Body of pancreas (tissue), 4 donors: ENCODE measurements around the gene GORASP1. TPM values are rescaled to one million over a fixed set of nuclear protein-coding genes. Genes with fewer than 3 reads are reported as not detected.

Experiments used
- ATAC-seq: fragments of 150-250 bp; one replicate; pipeline ENCODE4 v1.9.1; 2016
- DNase-seq, 4 donors: peaks; one replicate each; pipeline ENCODE4 v3.0.0-alpha.2; 2019
- H3K27ac ChIP-seq, 4 donors: fragments of 200-600 bp; sonication (generic); 1 replicate in 3 of 4; 2 replicates in 1 of 4; pipeline versions ENCODE4 v1.5.1 to v1.6.1; 2016 to 2019; ENCODE audit warnings: mild to moderate bottlenecking in 1 of 4, mixed read lengths in 1 of 4, moderate library complexity in 1 of 4
- H3K27me3 ChIP-seq, 2 donors: fragments of 200-600 bp; sonication (generic); one replicate each; pipeline ENCODE4 v1.6.0; 2016; ENCODE audit warnings: mild to moderate bottlenecking in 1 of 2
- H3K36me3 ChIP-seq, 2 donors: fragments of 200-600 bp; sonication (generic); replicated peaks in 1 of 2; 2 replicates each; pipeline ENCODE4 v1.5.1; 2016; ENCODE audit warnings: low read depth in 2 of 2; ENCODE audit not compliant: insufficient read depth in 1 of 2
- H3K4me1 ChIP-seq: fragments of 200-600 bp; sonication (generic); one replicate; pipeline ENCODE4 v1.6.0; 2016
- H3K4me3 ChIP-seq, 2 donors: fragments of 200-600 bp; sonication (generic); 1 replicate in 1 of 2; 2 replicates in 1 of 2; pipeline ENCODE4 v1.5.1; 2016 to 2019
- H3K9me3 ChIP-seq, 3 donors: fragments of 200-600 bp; sonication (generic); 1 replicate in 2 of 3; 2 replicates in 1 of 3; pipeline ENCODE4 v1.5.1; 2016
- POLR2A ChIP-seq, 3 donors: fragments of 450-650 bp; IDR thresholded peaks; one replicate each; pipeline ENCODE4 v1.6.1; 2016; ENCODE audit warnings: antibody characterized with exemption in 3 of 3, mild to moderate bottlenecking in 2 of 3
- WGBS, 2 donors: methylation state at CpG; one replicate each; pipeline ENCODE4 v1.1.5; 2017; 5-methylcytosine and 5-hydroxymethylcytosine counted together
- intact Hi-C: fragments of 100-400 bp; cut with DNase I; formaldehyde crosslinking; loops from one replicate; pipeline ENCODE4 v1.15.1; 2023
- total RNA-seq, 2 donors: library from RNA; depleted of rRNA; stranded (reverse); fragments of >200 nt; gene quantifications; one replicate each; pipeline ENCODE4 v1.1.0, GENCODE V29; 2016
- TF ChIP-seq, protein P1 (sequence below), 7 experiments: fragments of 450-650 bp in 4 of 7; fragments of 200-600 bp in 3 of 7; sonication (generic) in 3 of 7; IDR thresholded peaks; one replicate each; pipeline ENCODE4 v1.5.1; 2016 to 2019; ENCODE audit warnings: antibody characterized with exemption in 7 of 7

The GORASP1 gene
- total RNA-seq, 2 donors from 2014 or later, result 38.4 to 53.1 TPM

DNA sequence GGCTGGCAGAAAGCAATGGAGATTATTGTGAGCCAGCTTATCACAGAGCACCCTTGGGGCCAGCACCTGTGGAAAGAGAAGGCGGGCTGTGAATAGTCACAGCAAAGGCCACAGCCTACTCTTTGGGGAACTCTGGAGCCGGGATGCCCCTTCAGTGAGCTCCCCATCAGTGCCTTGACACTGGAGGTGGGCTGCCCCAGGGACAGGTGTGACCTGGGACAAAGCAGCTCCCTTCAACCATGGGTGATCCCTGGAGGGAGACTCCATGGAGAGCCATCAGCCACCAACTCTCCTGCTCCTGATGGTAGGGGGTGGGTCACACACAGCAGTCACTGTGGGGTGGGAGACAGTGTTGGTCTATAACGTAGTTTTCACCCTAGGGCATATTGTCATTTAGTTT is 5.9 kb upstream of the GORASP1 start:
- no peak for DNase-seq
- H3K27ac ChIP-seq, result no peak overlapping the region
- no peaks in the 10 kb centered on the region for H3K9me3 ChIP-seq
- ATAC-seq, result no peak
- no peak overlapping the region for H3K4me3 ChIP-seq
- H3K27me3 ChIP-seq, result no peaks in the 10 kb centered on the region
- no peaks in the 10 kb centered on the region for H3K36me3 ChIP-seq
- 55 to 60% methylated on average over 2 to 3 of the region's 3 CpGs for WGBS, 2 donors
- H3K4me1 ChIP-seq, result peaks cover 7% of the 10 kb centered on the region
- intact Hi-C loops, result no loop called here
- TF ChIP-seq, protein P1, sequence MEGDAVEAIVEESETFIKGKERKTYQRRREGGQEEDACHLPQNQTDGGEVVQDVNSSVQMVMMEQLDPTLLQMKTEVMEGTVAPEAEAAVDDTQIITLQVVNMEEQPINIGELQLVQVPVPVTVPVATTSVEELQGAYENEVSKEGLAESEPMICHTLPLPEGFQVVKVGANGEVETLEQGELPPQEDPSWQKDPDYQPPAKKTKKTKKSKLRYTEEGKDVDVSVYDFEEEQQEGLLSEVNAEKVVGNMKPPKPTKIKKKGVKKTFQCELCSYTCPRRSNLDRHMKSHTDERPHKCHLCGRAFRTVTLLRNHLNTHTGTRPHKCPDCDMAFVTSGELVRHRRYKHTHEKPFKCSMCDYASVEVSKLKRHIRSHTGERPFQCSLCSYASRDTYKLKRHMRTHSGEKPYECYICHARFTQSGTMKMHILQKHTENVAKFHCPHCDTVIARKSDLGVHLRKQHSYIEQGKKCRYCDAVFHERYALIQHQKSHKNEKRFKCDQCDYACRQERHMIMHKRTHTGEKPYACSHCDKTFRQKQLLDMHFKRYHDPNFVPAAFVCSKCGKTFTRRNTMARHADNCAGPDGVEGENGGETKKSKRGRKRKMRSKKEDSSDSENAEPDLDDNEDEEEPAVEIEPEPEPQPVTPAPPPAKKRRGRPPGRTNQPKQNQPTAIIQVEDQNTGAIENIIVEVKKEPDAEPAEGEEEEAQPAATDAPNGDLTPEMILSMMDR (IDR thresholded peaks at IDR 0.05), result no peak
- TF ChIP-seq POLR2A (IDR thresholded peaks at IDR 0.05), result no peak

DNA sequence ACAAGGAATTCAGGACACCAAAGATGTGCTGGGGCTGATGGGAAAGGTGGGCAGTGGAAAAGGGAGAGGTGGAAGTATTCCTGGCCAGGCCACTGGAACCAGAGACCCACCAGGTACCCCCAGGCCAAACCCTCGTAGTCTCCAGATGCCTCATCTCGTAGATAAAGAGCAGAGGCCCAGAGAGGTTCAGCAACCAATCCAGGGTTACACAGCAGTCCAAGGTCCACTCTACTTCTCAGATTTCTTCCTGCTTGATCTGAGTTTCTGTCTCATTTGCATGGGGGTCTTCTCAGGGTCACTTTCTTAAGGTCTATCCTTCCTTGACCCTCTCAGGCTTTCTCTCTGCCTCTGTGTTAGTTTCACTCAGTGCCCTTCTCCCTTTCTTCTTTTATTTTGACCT is 5.1 kb upstream of the GORASP1 start:
- intact Hi-C loops, result no loop called here
- H3K4me1 ChIP-seq, result peaks cover 13% of the 10 kb centered on the region
- H3K27me3 ChIP-seq, result no peaks in the 10 kb centered on the region
- ATAC-seq, result no peak
- 73 to 80% methylated on average over 2 of the region's 2 CpGs for WGBS, 2 donors
- TF ChIP-seq, protein P1 (IDR thresholded peaks at IDR 0.05), result no peak
- TF ChIP-seq POLR2A (IDR thresholded peaks at IDR 0.05), result no peak
- H3K4me3 ChIP-seq, result no peak overlapping the region
- no peak overlapping the region for H3K27ac ChIP-seq
- no peak for DNase-seq
- H3K36me3 ChIP-seq, result no peaks in the 10 kb centered on the region
- H3K9me3 ChIP-seq, result no peaks in the 10 kb centered on the region

DNA sequence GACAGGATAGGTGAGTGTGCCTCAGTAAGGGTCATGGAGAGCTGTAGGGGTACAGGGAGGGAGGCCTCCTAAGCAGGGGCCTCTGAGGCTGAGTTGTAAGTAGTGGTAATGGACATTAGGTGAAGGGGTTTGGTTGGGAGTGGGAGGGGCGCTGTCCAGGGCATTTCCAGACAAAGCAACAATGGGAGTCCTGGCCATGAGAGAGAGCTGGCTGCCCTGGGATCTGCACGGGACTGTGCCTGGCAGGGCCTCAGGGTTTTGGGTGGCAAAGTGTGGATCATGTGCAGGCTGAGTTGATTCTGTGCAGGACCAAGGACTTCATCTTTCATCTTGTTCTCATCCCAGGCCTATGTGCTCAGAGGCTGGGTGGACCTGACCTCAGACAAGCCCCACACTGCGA is 4.7 kb upstream of the GORASP1 start:
- TF ChIP-seq, protein P1 (IDR thresholded peaks at IDR 0.05), result no peak
- no peak for TF ChIP-seq POLR2A (IDR thresholded peaks at IDR 0.05)
- H3K36me3 ChIP-seq, result no peaks in the 10 kb centered on the region
- DNase-seq (no peak), ATAC-seq (no peak)
- intact Hi-C loops, result no loop called here
- no peaks in the 10 kb centered on the region for H3K27me3 ChIP-seq
- no peak overlapping the region for H3K27ac ChIP-seq
- no peak overlapping the region for H3K4me3 ChIP-seq
- H3K9me3 ChIP-seq, result no peaks in the 10 kb centered on the region
- H3K4me1 ChIP-seq, result peaks cover 13% of the 10 kb centered on the region
- 90 to 93% methylated on average over 3 of the region's 3 CpGs for WGBS, 2 donors

DNA sequence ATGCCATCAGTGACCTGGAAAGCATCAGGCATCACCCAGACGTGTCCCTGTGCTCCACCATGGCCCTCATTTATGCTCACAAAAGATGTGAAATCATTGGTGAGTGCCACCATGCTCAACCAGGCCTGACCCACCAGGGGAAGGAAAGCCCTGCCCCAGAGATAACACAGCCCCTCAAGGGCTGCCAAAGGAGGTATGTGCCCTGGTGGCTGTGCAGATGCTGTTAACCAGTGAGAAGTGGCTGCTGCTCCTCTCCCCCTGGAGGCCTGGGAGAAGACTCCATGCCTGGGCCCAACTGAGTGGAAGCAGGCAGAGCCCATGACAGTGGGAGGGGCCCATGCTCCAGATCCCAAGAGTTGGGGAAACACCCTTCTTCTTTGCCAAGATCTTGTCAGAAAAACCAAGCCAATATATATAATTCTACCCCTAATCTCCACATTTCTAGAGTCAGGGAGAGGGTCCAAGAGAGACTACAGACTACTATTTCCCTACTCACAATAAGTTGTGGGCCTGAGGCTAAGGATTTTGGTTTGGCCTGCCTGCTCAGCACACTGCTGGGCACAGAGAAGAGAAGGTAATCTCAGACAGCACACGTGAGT is 2.7 kb upstream of the GORASP1 start:
- Histone ChIP-seq H3K9me3 (no peaks in the 10 kb centered on the region), H3K4me3 (no peak overlapping the region), H3K27me3 (no peaks in the 10 kb centered on the region), H3K27ac (no peak overlapping the region), H3K4me1 (peaks cover 26% of the 10 kb centered on the region), H3K36me3 (no peaks in the 10 kb centered on the region)
- WGBS, 2 donors, result 67 to 87% methylated on average over 1 to 2 of the region's 2 CpGs
- ATAC-seq (no peak), DNase-seq (no peak)
- intact Hi-C loops, result no loop called here
- TF ChIP-seq, protein P1 (IDR thresholded peaks at IDR 0.05), result no peak
- no peak for TF ChIP-seq POLR2A (IDR thresholded peaks at IDR 0.05)

DNA sequence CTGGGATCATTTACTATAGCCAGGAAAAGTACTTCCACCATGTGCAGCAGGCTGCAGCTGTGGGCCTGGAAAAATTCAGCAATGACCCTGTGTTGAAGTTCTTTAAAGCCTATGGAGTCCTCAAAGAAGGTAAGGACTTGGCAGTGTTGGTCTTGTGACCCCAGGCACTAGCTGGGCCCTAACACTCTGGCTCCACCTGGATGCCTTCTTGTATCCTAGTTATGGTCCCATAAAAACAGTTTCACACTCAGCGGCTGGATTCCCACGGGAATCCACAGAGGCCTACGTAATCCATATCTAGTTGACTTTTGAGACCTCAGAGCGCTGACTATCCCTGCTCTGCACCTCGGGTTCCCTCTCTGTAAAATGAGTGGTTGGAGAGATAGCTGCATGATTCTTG is 1.7 kb upstream of the GORASP1 start:
- no peak for DNase-seq
- Histone ChIP-seq H3K9me3 (no peaks in the 10 kb centered on the region), H3K36me3 (no peaks in the 10 kb centered on the region), H3K27ac (no peak overlapping the region), H3K4me3 (no peak overlapping the region), H3K4me1 (peaks cover 37% of the 10 kb centered on the region), H3K27me3 (no peaks in the 10 kb centered on the region)
- intact Hi-C loops, result no loop called here
- TF ChIP-seq POLR2A (IDR thresholded peaks at IDR 0.05), result no peak
- TF ChIP-seq, protein P1 (IDR thresholded peaks at IDR 0.05), result no peak
- no peak for ATAC-seq
- 84 to 95% methylated on average over 5 of the region's 5 CpGs for WGBS, 2 donors
